Naive thymus-derived CD8-positive, alpha-beta T cell (primary cell): ENCODE measurements around the gene HTR4. TPM values are rescaled to one million over a fixed set of nuclear protein-coding genes. Genes with fewer than 3 reads are reported as not detected.
"Not testable (repeated sequence)": the region's sequence is repeated elsewhere in the genome, so short reads cannot be mapped to it uniquely, and the experiment has no call there.

Source experiments
- ATAC-seq, 2 donors: fragments of 150-1000 bp; cut with Tn5 transposase in 1 of 2; sonication (Bioruptor Pico), chemical (Tn5 transposase) in 1 of 2; 1 replicate in 1 of 2; 2 replicates in 1 of 2; pipeline ENCODE4 v1.10.0; 2021; ENCODE audit warnings: mild to moderate bottlenecking in 2 of 2, moderate library complexity in 2 of 2
- POLR2A ChIA-PET: fragments of 350-600 bp; sonication (Branson Sonifier 250); formaldehyde crosslinking; loops from one replicate; lab custom pipeline; 2021; ENCODE audit warnings: antibody characterized with exemption; lab: Charles Lee
- DNase-seq, 10 donors: peaks; one replicate each; pipeline versions ENCODE4 v3.0.0 to v3.0.0-alpha.2; 2020 to 2022
- H3K27ac Mint-ChIP-seq, 10 donors: one replicate each; pipeline ENCODE4 v1.8.0; 2020 to 2022; ENCODE audit warnings: mild to moderate bottlenecking in 10 of 10, mixed read lengths in 10 of 10, moderate library complexity in 4 of 10, inconsistent platforms in 1 of 10
- H3K27me3 Mint-ChIP-seq, 5 donors: one replicate each; pipeline ENCODE4 v1.8.0; 2021 to 2022; ENCODE audit warnings: mixed read lengths in 5 of 5
- H3K36me3 Mint-ChIP-seq, 3 donors: one replicate each; pipeline ENCODE4 v1.8.0; 2020 to 2022; ENCODE audit warnings: mixed read lengths in 3 of 3, mild to moderate bottlenecking in 2 of 3, inconsistent platforms in 1 of 3
- H3K4me1 Mint-ChIP-seq, 4 donors: one replicate each; pipeline ENCODE4 v1.8.0; 2021 to 2022; ENCODE audit warnings: mixed read lengths in 4 of 4
- H3K4me3 Mint-ChIP-seq, 10 donors: one replicate each; pipeline ENCODE4 v1.8.0; 2020 to 2022; ENCODE audit warnings: mild to moderate bottlenecking in 10 of 10, mixed read lengths in 10 of 10, moderate library complexity in 6 of 10, inconsistent platforms in 1 of 10
- H3K9me3 Mint-ChIP-seq, 9 donors: one replicate each; pipeline ENCODE4 v1.8.0; 2020 to 2022; ENCODE audit warnings: mixed read lengths in 9 of 9, mild to moderate bottlenecking in 3 of 9, inconsistent platforms in 1 of 9, moderate library complexity in 1 of 9
- polyA plus RNA-seq, 3 donors: library from polyadenylated mRNA; unstranded; fragments of 300-500 nt; fragmentation: Illumina TruSeq; gene quantifications; one replicate each; pipeline ENCODE4 v1.2.3, GENCODE V29; 2021
- total RNA-seq, 8 experiments: library from RNA in 2 of 8; stranded (reverse) in 2 of 8; gene quantifications; one replicate each; pipeline ENCODE4 v1.2.3 and lab custom pipeline; 2021 to 2026

The HTR4 gene
- total and polyA plus RNA-seq, 5 experiments from 2014 or later: not detected

GRCh38 chr5:148685520-148686134 lies 31.3 kb upstream of the HTR4 start:
- no peak for DNase-seq
- H3K27me3 Mint-ChIP-seq: peaks cover 4 to 31% (median 7%) of the 10 kb centered on the region in 5 donors
- H3K4me1 Mint-ChIP-seq: no peaks in the 10 kb centered on the region
- H3K36me3 Mint-ChIP-seq: peaks cover 0 to 5% (median 2%) of the 10 kb centered on the region in 3 donors
- POLR2A ChIA-PET: no interaction called here
- H3K4me3 Mint-ChIP-seq: no peak overlapping the region
- no peak for ATAC-seq
- H3K27ac Mint-ChIP-seq: no peak overlapping the region
- peaks cover 0 to 35% (median 13%) of the 10 kb centered on the region in 9 donors for H3K9me3 Mint-ChIP-seq

GRCh38 chr5:148684528-148684927 lies 30.2 kb upstream of the HTR4 start:
- DNase-seq (no peak), ATAC-seq (no peak)
- no peak overlapping the region for H3K4me3 Mint-ChIP-seq
- H3K36me3 Mint-ChIP-seq: peaks cover 0 to 5% (median 2%) of the 10 kb centered on the region in 3 donors
- peaks cover 5 to 25% (median 7%) of the 10 kb centered on the region in 5 donors for H3K27me3 Mint-ChIP-seq
- H3K9me3 Mint-ChIP-seq: peaks cover 0 to 27% (median 13%) of the 10 kb centered on the region in 9 donors
- POLR2A ChIA-PET: no interaction called here
- no peaks in the 10 kb centered on the region for H3K4me1 Mint-ChIP-seq
- no peak overlapping the region for H3K27ac Mint-ChIP-seq

- POLR2A ChIA-PET: no interaction called here
- peaks cover 0 to 5% (median 0%) of the 10 kb centered on the region in 3 donors for H3K36me3 Mint-ChIP-seq
These were observed 29.3 kb upstream of the HTR4 start for GRCh38 chr5:148683651-148684050.

GRCh38 chr5:148682058-148683026 lies 28.0 kb upstream of the HTR4 start:
- Mint-ChIP-seq H3K27me3 (peaks cover 5 to 13% (median 6%) of the 10 kb centered on the region in 5 donors), H3K27ac (no peak overlapping the region), H3K36me3 (peaks cover 0 to 5% (median 0%) of the 10 kb centered on the region in 3 donors), H3K4me1 (no peaks in the 10 kb centered on the region), H3K4me3 (no peak overlapping the region), H3K9me3 (peaks cover 0 to 7% (median 0%) of the 10 kb centered on the region in 9 donors)
- DNase-seq: no peak
- POLR2A ChIA-PET: no interaction called here
- no peak for ATAC-seq

More at GRCh38 chr5:148683651-148684050, 29.3 kb upstream of the HTR4 start:
- Mint-ChIP-seq H3K9me3 (peaks cover 0 to 20% (median 8%) of the 10 kb centered on the region in 9 donors), H3K4me3 (no peak overlapping the region), H3K27ac (no peak overlapping the region), H3K27me3 (peaks cover 5 to 23% (median 7%) of the 10 kb centered on the region in 5 donors), H3K4me1 (no peaks in the 10 kb centered on the region)
- DNase-seq: no peak
- no peak for ATAC-seq

GRCh38 chr5:148681157-148682057 lies 27.1 kb upstream of the HTR4 start:
- H3K4me1 Mint-ChIP-seq: no peaks in the 10 kb centered on the region
- no peaks in the 10 kb centered on the region for H3K36me3 Mint-ChIP-seq
- peaks cover 0 to 3% (median 0%) of the 10 kb centered on the region in 9 donors for H3K9me3 Mint-ChIP-seq
- H3K27ac Mint-ChIP-seq: no peak overlapping the region
- H3K4me3 Mint-ChIP-seq: no peak overlapping the region
- peaks cover 5 to 13% (median 6%) of the 10 kb centered on the region in 5 donors for H3K27me3 Mint-ChIP-seq
- ATAC-seq (no peak), DNase-seq (no peak)
- POLR2A ChIA-PET: no interaction called here

- ATAC-seq: not testable (repeated sequence)
These were observed 19.4 kb upstream of the HTR4 start for GRCh38 chr5:148673704-148674103.

GRCh38 chr5:148666353-148666752 lies 12.0 kb upstream of the HTR4 start:
- Mint-ChIP-seq H3K27ac (no peak overlapping the region), H3K27me3 (peaks cover 5 to 21% (median 5%) of the 10 kb centered on the region in 5 donors), H3K4me1 (no peaks in the 10 kb centered on the region), H3K36me3 (no peaks in the 10 kb centered on the region), H3K9me3 (peaks cover 0 to 8% (median 0%) of the 10 kb centered on the region in 9 donors), H3K4me3 (no peak overlapping the region)
- DNase-seq (no peak), ATAC-seq (no peak)
- POLR2A ChIA-PET: interaction anchor here (0.6 kb wide), 1 partner anchor 384 kb away, joined by 3 read pairs; no protein-coding TSS in a partner anchor

More at GRCh38 chr5:148673704-148674103, 19.4 kb upstream of the HTR4 start:
- H3K4me1 Mint-ChIP-seq, POLR2A ChIA-PET, DNase-seq, H3K27ac Mint-ChIP-seq, H3K4me3 Mint-ChIP-seq: not testable (repeated sequence)
- Mint-ChIP-seq H3K36me3 (peaks cover 0 to 22% (median 0%) of the 10 kb centered on the region in 3 donors), H3K9me3 (peaks cover 0 to 32% (median 11%) of the 10 kb centered on the region in 9 donors), H3K27me3 (peaks cover 5 to 18% (median 13%) of the 10 kb centered on the region in 5 donors)

- no peak overlapping the region for H3K4me3 Mint-ChIP-seq
- H3K36me3 Mint-ChIP-seq: no peaks in the 10 kb centered on the region
- DNase-seq (no peak), ATAC-seq (no peak)
- H3K27ac Mint-ChIP-seq: no peak overlapping the region
- peaks cover 0 to 8% (median 0%) of the 10 kb centered on the region in 9 donors for H3K9me3 Mint-ChIP-seq
- POLR2A ChIA-PET: no interaction called here
- H3K4me1 Mint-ChIP-seq: no peaks in the 10 kb centered on the region
- peaks cover 8 to 31% (median 11%) of the 10 kb centered on the region in 5 donors for H3K27me3 Mint-ChIP-seq
These were observed 11.1 kb upstream of the HTR4 start for GRCh38 chr5:148665431-148665830.

- H3K9me3 Mint-ChIP-seq: peaks cover 0 to 1% (median 0%) of the 10 kb centered on the region in 9 donors
- H3K27me3 Mint-ChIP-seq: peaks cover 11 to 44% (median 19%) of the 10 kb centered on the region in 5 donors
- H3K27ac Mint-ChIP-seq: no peak overlapping the region
- no peaks in the 10 kb centered on the region for H3K4me1 Mint-ChIP-seq
- ATAC-seq: no peak
- DNase-seq: no peak
- no peak overlapping the region for H3K4me3 Mint-ChIP-seq
- POLR2A ChIA-PET: no interaction called here
- no peaks in the 10 kb centered on the region for H3K36me3 Mint-ChIP-seq
These were observed 9.2 kb upstream of the HTR4 start for GRCh38 chr5:148663509-148663908.

GRCh38 chr5:148660346-148660660 lies 6.0 kb upstream of the HTR4 start:
- peaks cover 20 to 64% (median 35%) of the 10 kb centered on the region in 5 donors for H3K27me3 Mint-ChIP-seq

GRCh38 chr5:148659641-148660345 lies 5.5 kb upstream of the HTR4 start:
- Mint-ChIP-seq H3K4me1 (peaks cover 0 to under 1% (median 0%) of the 10 kb centered on the region in 4 donors), H3K4me3 (no peak overlapping the region), H3K9me3 (peaks cover 0 to 2% (median 0%) of the 10 kb centered on the region in 9 donors), H3K27ac (no peak overlapping the region), H3K27me3 (peaks cover 22 to 69% (median 38%) of the 10 kb centered on the region in 5 donors), H3K36me3 (no peaks in the 10 kb centered on the region)
- DNase-seq (no peak), ATAC-seq (no peak)
- POLR2A ChIA-PET: no interaction called here

More at GRCh38 chr5:148660346-148660660, 6.0 kb upstream of the HTR4 start:
- ATAC-seq: no peak
- Mint-ChIP-seq H3K27ac (no peak overlapping the region), H3K4me3 (no peak overlapping the region), H3K9me3 (peaks cover 0 to 1% (median 0%) of the 10 kb centered on the region in 9 donors), H3K4me1 (no peaks in the 10 kb centered on the region), H3K36me3 (no peaks in the 10 kb centered on the region)
- no peak for DNase-seq
- POLR2A ChIA-PET: no interaction called here
